HG03139 (cell line): Measurements from ENCODE around the gene MTA3.

Experiments used
- ATAC-seq: cut with Tn5 transposase; IDR thresholded peaks from one replicate; pipeline ENCODE4 v1.9.1; 2021; ENCODE audit not compliant: unreplicated experiment

Gene MTA3

GRCh38 chr2:42800981-42801380, 232.5 kb downstream of the MTA3 start:
- no peak for ATAC-seq

- no peak for ATAC-seq
These were observed 232.9 kb downstream of the MTA3 start for GRCh38 chr2:42801381-42801780.

- ATAC-seq = no peak
These were observed 233.7 kb downstream of the MTA3 start for GRCh38 chr2:42802150-42802549.

- no peak for ATAC-seq
These were observed 235.9 kb downstream of the MTA3 start for GRCh38 chr2:42804338-42804737.

- no peak for ATAC-seq
These were observed 236.5 kb downstream of the MTA3 start for GRCh38 chr2:42804891-42805290.
